Measurements from ENCODE around the gene CELSR2.

- TF ChIP-seq CTCF (IDR thresholded peaks at IDR 0.05): no peak
- TF ChIP-seq KDM1A (IDR thresholded peaks at IDR 0.05; ENCODE audit: low read depth): no peak
- no peak for TF ChIP-seq HDAC2 (IDR thresholded peaks at IDR 0.05)
- no peak for TF ChIP-seq POLR2A (IDR thresholded peaks at IDR 0.05; ENCODE audit: low read length)
- no peak for TF ChIP-seq EP300 (IDR thresholded peaks at IDR 0.05)
- TF ChIP-seq RNF2 (IDR thresholded peaks at IDR 0.05; ENCODE audit: borderline replicate concordance, low read depth): no peak
These were observed 51.4 kb downstream of the CELSR2 start for GRCh38 chr1:109300650-109301151.

All from A549 (cell line).